Neural cell (in vitro differentiated cells): ENCODE measurements around the gene PCSK7. TPM values are rescaled to one million over a fixed set of nuclear protein-coding genes. Genes with fewer than 3 reads are reported as not detected.

Experiments
- H2AFZ ChIP-seq: fragments of 200-600, 300-800 bp; sonication (generic), shearing (Covaris generic); 2 replicates; pipeline ENCODE4 v1.6.0; 2014; ENCODE audit warnings: low read depth, mild to moderate bottlenecking, antibody characterized with exemption, low read length, moderate library complexity
- H3F3A ChIP-seq: fragments of 200-600 bp; shearing (Covaris generic); 2 replicates; pipeline ENCODE4 v1.6.1; 2016; ENCODE audit warnings: mild to moderate bottlenecking, moderate library complexity, mixed read lengths, antibody characterized with exemption, low read length; ENCODE audit not compliant: insufficient read depth, poor library complexity, severe bottlenecking
- H3K27ac ChIP-seq: fragments of 200-600, 300-800 bp; sonication (generic), shearing (Covaris generic); 2 replicates; pipeline ENCODE4 v1.5.1; 2014; ENCODE audit warnings: mild to moderate bottlenecking, low read length, moderate library complexity
- H3K27me3 ChIP-seq: fragments of 300-800, 200-600 bp; sonication (generic), shearing (Covaris generic); 2 replicates; pipeline ENCODE4 v1.6.0; 2014; ENCODE audit warnings: mild to moderate bottlenecking, low read depth, low read length, moderate library complexity; ENCODE audit not compliant: insufficient read depth
- H3K36me3 ChIP-seq: fragments of 300-800, 200-600 bp; sonication (generic), shearing (Covaris generic); 2 replicates; pipeline ENCODE4 v1.5.1; 2014; ENCODE audit warnings: mild to moderate bottlenecking, antibody characterized with exemption, low read length, moderate library complexity; ENCODE audit not compliant: insufficient read depth
- H3K4me2 ChIP-seq: fragments of 300-800, 200-600 bp; sonication (generic), shearing (Covaris generic); 2 replicates; pipeline ENCODE4 v1.6.0; 2014; ENCODE audit warnings: mild to moderate bottlenecking, low read length
- H3K4me3 ChIP-seq: fragments of 300-800, 200-600 bp; sonication (generic), shearing (Covaris generic); 2 replicates; pipeline ENCODE4 v1.5.1; 2014; ENCODE audit warnings: mild to moderate bottlenecking, low read length, moderate library complexity
- H3K79me2 ChIP-seq: fragments of 200-600 bp; shearing (Covaris generic); replicated peaks from 2 replicates; pipeline ENCODE4 v1.6.0; 2014; ENCODE audit warnings: mild to moderate bottlenecking, low read length, moderate library complexity; ENCODE audit not compliant: insufficient read depth
- H3K9ac ChIP-seq: fragments of 300-800, 200-600 bp; sonication (generic), shearing (Covaris generic); 2 replicates; pipeline ENCODE4 v1.6.1; 2016; ENCODE audit warnings: mild to moderate bottlenecking, low read length, mixed read lengths
- H3K9me2 ChIP-seq: fragments of 200-600 bp; shearing (Covaris generic); 2 replicates; pipeline ENCODE4 v1.6.1; 2016; ENCODE audit warnings: mild to moderate bottlenecking, low read length, mixed read lengths; ENCODE audit not compliant: insufficient read depth
- H3K9me3 ChIP-seq: fragments of 200-600, 300-800 bp; sonication (generic), shearing (Covaris generic); 2 replicates; pipeline ENCODE4 v1.6.1; 2016; ENCODE audit warnings: mild to moderate bottlenecking, mixed run types, low read length, moderate library complexity, mixed read lengths
- H4K20me1 ChIP-seq: fragments of 200-600 bp; shearing (Covaris generic); 2 replicates; pipeline ENCODE4 v1.6.1; 2016; ENCODE audit warnings: mild to moderate bottlenecking, mixed run types; ENCODE audit not compliant: insufficient read depth
- EP300 ChIP-seq: fragments of 450-650 bp; conservative IDR thresholded peaks from 2 replicates; pipeline ENCODE4 v1.6.1; 2014; ENCODE audit warnings: antibody characterized with exemption, mild to moderate bottlenecking, moderate library complexity; ENCODE audit not compliant: poor library complexity, severe bottlenecking
- MXI1 ChIP-seq: fragments of 450-650 bp; conservative IDR thresholded peaks from 2 replicates; pipeline ENCODE4 v1.6.1; 2014; ENCODE audit warnings: antibody characterized with exemption, mild to moderate bottlenecking; ENCODE audit not compliant: poor library complexity, severe bottlenecking
- POLR2AphosphoS5 ChIP-seq: IDR thresholded peaks from 2 replicates; pipeline ENCODE4 v1.6.1; 2012
- RAD21 ChIP-seq: fragments of 450-650 bp; conservative IDR thresholded peaks from 2 replicates; pipeline ENCODE4 v1.6.1; 2014; ENCODE audit warnings: antibody characterized with exemption, mild to moderate bottlenecking, moderate library complexity
- TAF1 ChIP-seq: IDR thresholded peaks from 2 replicates; pipeline ENCODE4 v1.6.1; 2012; ENCODE audit warnings: low read depth
- polyA plus RNA-seq: library from polyadenylated mRNA; depleted of rRNA; stranded (reverse); fragments of >200 nt; gene quantifications from 2 replicates; pipeline ENCODE4 v1.2.3, GENCODE V29; 2014
- TF ChIP-seq, protein P1 (sequence below): fragments of 450-650 bp; IDR thresholded peaks from 2 replicates; pipeline ENCODE4 v1.5.1; 2014; ENCODE audit warnings: antibody characterized with exemption, mild to moderate bottlenecking, moderate library complexity; ENCODE audit not compliant: poor library complexity, severe bottlenecking
- TF ChIP-seq, protein P2 (sequence below): IDR thresholded peaks from 2 replicates; pipeline ENCODE4 v1.6.1; 2012; ENCODE audit warnings: borderline replicate concordance

Gene PCSK7
- polyA plus RNA-seq, 1 donor from 2014 or later: 44.4 TPM

DNA sequence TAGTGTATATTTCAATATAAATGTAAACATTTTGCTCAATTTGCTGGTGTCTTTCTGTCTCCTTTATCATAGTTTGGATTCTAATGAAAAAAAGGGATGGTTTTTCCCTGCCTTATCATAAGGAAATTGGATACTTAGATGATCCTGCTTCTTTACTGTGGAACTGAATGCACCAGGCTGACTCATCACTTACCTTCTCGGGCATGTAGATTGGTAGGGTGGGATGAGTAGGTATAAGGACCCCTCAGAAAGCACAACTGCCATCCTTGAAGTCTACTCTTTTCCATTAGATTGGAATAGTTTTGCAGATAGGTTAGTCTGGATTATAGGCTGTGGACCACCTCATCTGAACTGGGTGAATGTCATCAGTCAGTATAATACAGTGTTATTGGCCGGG is 60.9 kb downstream of the PCSK7 start:
- no peak overlapping the region for H3K4me3 ChIP-seq
- TF ChIP-seq TAF1 (no peak), EP300 (no peak), MXI1 (no peak), RAD21 (no peak), POLR2AphosphoS5 (no peak)
- TF ChIP-seq, protein P1, sequence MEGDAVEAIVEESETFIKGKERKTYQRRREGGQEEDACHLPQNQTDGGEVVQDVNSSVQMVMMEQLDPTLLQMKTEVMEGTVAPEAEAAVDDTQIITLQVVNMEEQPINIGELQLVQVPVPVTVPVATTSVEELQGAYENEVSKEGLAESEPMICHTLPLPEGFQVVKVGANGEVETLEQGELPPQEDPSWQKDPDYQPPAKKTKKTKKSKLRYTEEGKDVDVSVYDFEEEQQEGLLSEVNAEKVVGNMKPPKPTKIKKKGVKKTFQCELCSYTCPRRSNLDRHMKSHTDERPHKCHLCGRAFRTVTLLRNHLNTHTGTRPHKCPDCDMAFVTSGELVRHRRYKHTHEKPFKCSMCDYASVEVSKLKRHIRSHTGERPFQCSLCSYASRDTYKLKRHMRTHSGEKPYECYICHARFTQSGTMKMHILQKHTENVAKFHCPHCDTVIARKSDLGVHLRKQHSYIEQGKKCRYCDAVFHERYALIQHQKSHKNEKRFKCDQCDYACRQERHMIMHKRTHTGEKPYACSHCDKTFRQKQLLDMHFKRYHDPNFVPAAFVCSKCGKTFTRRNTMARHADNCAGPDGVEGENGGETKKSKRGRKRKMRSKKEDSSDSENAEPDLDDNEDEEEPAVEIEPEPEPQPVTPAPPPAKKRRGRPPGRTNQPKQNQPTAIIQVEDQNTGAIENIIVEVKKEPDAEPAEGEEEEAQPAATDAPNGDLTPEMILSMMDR: no peak
- no peaks in the 10 kb centered on the region for H3F3A ChIP-seq
- H3K9me2 ChIP-seq: no peaks in the 10 kb centered on the region
- H3K79me2 ChIP-seq: peaks cover 4% of the 10 kb centered on the region
- no peak overlapping the region for H2AFZ ChIP-seq
- H3K36me3 ChIP-seq: no peaks in the 10 kb centered on the region
- H3K9me3 ChIP-seq: no peaks in the 10 kb centered on the region
- no peak overlapping the region for H3K27ac ChIP-seq
- H4K20me1 ChIP-seq: no peaks in the 10 kb centered on the region
- no peak overlapping the region for H3K9ac ChIP-seq
- H3K27me3 ChIP-seq: no peaks in the 10 kb centered on the region
- H3K4me2 ChIP-seq: no peak overlapping the region

DNA sequence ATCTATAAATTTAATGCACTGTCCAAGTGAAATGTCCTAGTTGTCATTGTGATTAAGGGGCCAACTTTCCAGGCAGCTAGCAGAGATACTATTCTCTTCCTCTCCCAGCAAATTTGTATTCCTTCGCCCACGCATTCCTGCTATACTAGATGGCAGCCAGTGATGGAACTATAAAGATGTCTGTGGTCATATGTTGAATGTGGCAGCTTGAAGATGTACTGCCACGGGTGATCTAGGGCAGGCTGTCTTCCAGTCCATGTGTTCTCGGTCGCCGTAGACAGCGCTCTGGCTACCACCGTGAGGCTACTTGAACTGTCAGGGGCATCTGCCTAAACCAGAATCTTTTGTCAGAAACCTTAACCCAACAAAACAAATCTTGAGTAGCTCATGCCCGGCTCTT is 61.7 kb downstream of the PCSK7 start:
- TF ChIP-seq, protein P1: no peak
- TF ChIP-seq MXI1: no peak
- TF ChIP-seq, protein P2, sequence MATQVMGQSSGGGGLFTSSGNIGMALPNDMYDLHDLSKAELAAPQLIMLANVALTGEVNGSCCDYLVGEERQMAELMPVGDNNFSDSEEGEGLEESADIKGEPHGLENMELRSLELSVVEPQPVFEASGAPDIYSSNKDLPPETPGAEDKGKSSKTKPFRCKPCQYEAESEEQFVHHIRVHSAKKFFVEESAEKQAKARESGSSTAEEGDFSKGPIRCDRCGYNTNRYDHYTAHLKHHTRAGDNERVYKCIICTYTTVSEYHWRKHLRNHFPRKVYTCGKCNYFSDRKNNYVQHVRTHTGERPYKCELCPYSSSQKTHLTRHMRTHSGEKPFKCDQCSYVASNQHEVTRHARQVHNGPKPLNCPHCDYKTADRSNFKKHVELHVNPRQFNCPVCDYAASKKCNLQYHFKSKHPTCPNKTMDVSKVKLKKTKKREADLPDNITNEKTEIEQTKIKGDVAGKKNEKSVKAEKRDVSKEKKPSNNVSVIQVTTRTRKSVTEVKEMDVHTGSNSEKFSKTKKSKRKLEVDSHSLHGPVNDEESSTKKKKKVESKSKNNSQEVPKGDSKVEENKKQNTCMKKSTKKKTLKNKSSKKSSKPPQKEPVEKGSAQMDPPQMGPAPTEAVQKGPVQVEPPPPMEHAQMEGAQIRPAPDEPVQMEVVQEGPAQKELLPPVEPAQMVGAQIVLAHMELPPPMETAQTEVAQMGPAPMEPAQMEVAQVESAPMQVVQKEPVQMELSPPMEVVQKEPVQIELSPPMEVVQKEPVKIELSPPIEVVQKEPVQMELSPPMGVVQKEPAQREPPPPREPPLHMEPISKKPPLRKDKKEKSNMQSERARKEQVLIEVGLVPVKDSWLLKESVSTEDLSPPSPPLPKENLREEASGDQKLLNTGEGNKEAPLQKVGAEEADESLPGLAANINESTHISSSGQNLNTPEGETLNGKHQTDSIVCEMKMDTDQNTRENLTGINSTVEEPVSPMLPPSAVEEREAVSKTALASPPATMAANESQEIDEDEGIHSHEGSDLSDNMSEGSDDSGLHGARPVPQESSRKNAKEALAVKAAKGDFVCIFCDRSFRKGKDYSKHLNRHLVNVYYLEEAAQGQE: no peak
- no peaks in the 10 kb centered on the region for H3K9me2 ChIP-seq
- no peak overlapping the region for H3K9ac ChIP-seq
- H3K4me2 ChIP-seq: no peak overlapping the region
- peaks cover 4% of the 10 kb centered on the region for H3K36me3 ChIP-seq
- no peaks in the 10 kb centered on the region for H3K9me3 ChIP-seq
- H3K27me3 ChIP-seq: no peaks in the 10 kb centered on the region
- no peaks in the 10 kb centered on the region for H4K20me1 ChIP-seq
- peaks cover 4% of the 10 kb centered on the region for H3K79me2 ChIP-seq
- no peaks in the 10 kb centered on the region for H3F3A ChIP-seq
- no peak overlapping the region for H2AFZ ChIP-seq
- H3K27ac ChIP-seq: no peak overlapping the region
- H3K4me3 ChIP-seq: no peak overlapping the region
